Hematopoietic multipotent progenitor cell treated with erythropoietin and hydrocortisone succinate and interleukin-3 and kit ligand, for 6 days (in vitro differentiated cells): ENCODE results near the gene VAV2.
"Not testable (repeated sequence)": the region's sequence is repeated elsewhere in the genome, so short reads cannot be mapped to it uniquely, and the experiment has no call there.

ENCODE experiments used
- DNase-seq: peaks from one replicate; pipeline ENCODE4 v3.0.0-alpha.2; 2015

The VAV2 gene

DNA sequence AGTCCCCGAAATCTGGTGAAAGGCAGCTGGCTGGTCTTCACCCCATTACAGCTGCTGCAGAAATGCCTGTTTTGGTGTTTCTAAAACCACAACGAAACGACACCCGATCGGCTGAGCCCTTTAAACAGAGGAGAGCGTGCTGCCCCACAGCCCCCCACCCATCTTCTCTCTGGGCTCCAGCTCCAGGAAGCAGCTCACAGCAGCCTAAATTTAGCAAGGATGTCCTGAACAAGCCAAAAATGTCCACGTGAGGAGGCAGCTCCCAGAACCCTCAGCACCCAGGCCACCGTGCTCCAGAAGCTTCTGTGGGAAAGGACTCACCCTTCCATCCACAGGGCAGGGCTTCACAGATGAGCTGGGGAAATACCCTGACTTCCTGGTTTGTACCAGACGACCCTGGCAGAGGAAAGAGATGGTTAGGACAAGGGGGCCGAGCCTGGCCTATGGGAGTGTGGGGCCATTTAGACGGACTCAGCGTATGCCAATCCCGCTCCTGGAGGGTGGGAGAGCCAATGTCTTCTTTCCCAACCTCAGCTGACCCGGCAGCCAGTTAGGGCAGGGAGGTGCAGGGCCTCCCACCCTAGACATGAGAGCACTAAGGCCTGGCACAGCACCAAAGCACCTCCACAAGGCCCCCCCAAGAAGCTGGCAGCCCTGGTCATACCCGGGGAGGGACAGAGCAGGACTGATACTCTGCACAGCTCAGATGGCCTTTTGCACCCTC is 214.9 kb downstream of the VAV2 start:
- DNase-seq = no peak

DNA sequence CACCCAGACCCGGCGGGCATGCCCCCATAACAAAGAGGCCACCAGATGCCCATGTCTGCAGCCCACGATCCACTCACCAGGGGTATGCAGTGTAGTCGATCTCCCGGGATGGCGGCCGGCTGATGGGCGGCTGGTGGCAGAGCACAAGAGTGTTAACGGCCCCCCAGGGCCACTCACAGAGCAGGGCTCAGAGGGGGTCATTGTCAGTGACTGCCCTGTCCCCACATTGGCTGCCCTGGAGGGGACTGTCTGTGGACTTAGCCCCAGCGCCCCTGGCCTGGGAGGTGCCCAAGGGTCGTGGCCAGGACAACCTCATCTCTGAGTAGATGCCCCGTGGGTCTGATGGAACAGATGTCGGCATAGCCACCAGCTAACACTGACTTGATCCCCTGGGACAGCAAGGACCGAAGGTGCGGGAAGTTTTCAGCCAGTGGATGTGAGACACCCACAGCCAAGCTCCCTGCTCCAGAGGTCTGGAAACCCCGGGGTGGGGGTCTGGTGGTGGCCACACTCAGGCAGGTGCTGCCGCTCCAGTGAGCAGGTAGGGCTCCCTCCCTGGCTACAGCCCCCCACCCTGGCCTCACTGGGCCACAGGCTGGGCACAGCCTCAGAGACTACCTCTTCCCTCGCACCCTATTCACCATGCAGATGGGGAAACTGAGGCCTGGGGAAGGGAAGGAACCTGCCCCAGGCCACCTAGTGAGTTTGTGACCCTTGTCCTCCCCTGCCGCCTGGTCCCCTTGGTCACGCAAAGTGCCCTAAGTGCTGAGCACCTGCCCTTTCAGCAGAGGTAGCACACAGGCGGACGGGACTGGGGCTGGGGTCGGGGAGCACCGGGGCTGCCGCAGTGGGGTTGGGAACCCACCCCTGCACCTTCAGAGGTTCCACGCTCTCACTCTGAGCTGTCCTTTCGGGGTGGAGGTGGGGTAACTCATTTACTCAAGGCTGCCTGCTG is 215.9 kb downstream of the VAV2 start:
- no peak for DNase-seq

DNA sequence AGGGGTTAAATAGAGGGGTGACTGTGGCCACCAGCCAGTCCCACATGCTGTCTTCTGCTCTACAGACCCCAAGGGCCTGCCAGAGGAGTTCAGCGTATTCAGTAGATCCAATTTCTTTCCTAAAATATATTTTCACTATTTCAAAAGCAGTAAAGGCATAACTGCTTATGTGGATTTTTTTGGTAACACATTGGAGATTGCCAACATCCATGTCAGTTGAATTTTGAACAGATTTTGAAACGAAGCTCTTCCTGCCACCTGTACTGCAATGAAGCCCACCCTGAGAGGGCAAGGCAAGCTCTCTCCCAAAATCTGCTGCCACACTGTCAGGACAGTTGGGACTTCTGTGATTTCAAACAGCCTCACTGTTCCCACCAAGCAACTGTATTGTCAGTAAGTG is 216.8 kb downstream of the VAV2 start:
- no peak for DNase-seq

DNA sequence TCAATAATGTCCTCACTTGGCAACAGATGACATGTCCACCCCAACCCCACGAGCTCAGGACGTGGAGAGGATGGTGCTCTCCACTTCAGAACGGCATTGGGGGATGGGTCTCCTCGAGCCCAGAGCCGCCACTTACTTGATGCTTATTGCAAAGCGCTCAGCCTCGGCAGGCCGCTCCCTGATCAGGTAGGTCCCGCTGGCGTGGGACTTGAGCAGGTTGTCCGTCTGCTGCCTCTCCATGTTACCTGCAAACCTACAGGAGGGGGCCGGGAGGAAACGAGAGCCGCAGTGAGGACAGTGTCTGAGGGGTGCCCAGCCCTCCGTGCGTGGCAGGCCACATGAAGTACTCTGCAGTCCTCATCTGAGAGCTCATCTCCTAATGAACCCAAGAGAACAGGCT is 217.3 kb downstream of the VAV2 start:
- DNase-seq = no peak

DNA sequence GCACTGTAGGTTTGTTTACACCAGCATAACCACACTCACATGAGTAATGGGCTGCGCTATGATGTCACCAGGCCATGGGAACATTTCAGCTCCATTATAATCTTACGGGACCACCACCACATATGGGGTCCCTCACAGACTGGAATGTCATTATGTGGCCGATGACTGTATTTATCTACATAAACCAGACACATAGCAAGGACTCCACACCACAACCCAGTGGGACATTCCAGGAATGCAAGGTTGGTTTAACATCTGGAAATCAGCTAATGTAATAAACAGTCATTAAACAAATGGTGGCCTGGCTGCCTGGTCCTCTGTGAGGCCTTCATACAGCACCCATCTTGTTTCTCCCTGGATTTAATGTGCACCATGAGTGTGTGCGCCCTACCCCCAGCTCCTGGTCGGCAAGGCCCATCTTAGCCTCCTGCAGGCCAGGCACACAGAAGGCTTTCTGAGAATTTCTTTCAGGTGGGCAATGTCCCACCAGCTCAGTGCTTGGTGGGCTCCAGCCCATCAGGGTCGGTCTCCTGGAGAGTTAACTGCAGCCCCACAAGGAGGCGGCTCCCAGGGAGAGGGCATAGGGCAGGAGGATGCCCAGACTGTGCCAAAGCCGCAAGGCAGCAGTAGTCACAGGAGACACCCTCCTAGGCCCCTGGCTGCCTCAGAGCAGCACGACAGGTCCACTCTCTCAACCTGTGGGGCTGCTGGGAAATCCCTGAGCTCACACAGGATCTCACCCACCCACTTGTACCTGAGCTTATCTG is 218.1 kb downstream of the VAV2 start:
- no peak for DNase-seq

DNA sequence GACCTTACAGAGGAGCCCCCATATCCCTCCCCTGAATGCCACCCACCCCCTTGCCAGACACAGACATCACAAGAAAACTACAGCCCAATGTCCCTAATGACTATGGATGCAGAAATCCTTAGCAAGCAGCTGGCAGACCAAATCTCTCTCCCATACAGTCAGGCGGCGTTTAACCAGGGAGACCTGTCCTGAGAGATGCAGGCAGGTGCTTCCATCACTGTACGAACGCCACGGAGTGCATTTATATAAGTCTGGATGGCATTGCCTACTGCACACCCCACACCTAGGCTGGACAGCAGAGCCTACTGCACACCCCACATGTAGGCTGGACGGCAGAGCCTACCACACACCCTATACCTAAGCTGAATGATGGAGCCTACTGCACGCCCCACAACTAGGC is 219.5 kb downstream of the VAV2 start:
- DNase-seq = no peak

DNA sequence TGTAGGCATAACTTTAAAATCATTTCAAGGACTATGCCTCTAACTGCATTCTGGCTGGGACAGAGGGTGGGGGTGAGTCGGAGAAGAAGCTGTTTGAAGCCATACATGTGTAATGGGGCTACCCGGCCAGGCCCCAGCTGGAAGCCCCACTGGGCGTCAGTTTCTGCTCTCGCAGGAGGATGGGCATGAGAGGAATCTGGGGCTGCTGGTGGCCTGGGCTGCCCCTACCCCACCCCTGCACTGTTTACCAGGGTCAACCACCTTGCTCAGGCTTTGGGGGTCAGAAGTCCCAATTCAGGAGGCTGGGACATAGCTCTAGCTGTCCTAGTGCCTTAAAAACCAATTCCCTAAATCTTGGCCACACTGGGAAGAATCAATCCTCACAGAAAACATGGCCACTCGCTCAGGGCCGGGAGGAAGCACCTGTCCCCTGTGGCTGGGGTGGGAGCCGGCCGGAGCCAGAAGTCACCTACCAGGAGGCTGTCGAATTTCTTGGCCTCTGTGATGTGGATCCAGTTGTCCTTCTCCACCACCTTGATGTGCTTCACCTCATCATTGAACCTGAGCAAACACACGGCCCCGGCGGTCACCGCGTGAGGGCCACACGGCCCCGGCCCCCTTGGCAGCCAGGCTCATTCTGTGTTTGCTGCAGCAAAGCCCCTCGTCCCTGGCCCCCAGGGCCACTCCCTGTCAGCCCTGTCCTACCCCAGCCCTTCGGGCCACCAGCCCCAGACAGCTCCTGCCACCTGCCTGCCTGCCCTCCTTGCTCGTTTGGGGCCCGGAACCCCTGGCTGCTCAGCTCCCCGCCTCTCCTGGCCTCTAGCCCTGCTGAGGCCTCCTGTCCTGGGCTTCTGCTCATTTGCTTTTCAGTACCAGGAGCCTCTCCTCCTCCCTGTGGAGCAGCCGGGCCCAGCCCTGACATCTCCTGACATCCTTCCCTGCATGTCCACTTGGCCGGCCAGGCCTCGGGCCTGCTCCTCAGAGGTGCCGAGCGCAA is 220.3 kb downstream of the VAV2 start:
- no peak for DNase-seq

DNA sequence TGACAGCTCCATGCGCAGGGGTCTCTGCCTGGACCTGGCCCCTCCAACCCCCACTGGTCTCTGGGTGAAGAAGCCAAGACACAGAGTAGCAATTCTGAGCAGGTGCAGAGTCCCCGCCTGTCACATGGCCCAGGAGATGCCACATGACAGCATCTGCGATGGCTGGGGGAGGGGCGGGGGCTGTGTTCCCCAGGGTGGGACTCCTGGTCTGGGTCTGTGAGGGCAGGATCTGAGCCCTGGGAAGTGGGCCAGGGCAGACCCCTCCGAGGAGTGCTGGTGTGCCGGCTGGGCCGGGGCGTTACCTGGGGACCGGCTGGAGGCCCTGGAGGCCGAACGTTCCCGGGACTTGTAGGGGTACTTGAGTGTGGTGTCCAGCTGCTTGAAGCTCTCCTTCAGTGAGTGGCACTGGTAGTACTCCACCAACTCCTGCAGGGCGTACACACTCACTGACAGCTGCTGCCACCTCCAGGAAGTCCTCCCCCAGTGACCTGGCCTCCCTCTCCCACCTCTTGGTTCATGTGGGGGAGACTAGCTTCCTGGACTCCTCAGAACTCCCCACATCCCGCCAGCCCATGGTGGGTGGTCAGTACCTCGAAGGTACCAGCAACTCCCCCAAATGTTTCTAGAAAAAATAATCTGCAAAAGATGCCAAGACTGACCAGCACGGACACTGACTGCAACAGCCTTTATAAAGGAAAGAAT is 221.9 kb downstream of the VAV2 start:
- DNase-seq = no peak

DNA sequence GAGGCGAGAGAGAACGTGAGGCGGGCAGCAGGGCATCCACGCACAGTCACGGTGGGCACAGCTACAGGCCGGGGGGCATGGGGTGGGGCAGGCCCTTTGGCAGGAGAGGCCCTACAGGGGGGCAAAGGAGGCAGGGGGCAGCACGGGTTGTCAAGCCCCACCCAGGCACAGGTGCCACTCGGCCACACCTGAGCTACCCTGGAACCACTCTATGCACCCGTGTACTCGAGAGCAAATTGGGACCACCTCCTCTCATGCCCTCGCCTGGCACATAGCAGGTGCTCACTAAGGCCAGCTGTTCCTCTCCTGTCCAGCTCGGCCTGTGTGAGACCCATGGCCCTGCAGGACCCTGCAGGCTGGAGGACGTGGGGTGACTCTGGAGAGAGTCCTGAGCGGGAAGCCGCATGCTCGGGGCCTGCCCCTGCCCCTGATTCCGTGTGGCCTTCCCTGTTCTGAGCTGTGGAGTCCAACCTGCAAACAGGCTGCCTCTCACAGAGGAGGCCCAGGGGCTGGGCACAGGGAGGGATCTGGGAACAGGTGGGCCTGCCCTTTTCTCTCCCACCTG is 222.5 kb downstream of the VAV2 start:
- no peak for DNase-seq

DNA sequence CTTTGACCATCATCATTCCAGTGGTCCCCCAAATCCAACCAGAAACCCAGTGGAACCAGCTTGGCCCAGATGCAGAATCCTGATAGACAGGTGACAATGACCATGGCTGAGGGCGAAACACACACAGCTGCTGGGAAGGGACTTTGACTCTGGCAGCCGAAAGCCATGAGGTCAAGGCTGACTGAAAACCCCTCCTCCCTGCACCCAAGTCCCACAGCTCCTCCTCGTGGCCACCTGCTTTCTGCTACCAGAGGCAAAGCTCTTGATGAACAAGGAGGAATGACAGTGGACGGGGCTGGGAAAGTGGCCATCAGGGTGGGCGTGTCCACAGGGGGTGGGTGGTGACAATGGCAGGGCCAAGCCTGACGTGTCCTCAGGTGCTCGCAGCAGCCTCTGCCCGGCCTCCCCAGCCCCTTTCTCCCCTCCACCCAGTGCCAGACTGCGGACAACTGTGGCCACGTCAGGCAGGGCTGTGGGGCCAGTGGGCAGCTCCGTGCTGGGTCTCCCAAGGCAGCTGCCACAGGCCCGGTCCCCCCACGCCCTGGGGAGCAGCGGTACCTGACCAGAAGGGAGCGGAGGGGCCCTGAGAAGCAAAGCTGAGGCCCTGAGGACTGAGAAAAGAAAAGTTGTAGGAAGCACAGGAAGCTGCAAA is 223.1 kb downstream of the VAV2 start:
- peak; percentile 27 for DNase-seq

DNA sequence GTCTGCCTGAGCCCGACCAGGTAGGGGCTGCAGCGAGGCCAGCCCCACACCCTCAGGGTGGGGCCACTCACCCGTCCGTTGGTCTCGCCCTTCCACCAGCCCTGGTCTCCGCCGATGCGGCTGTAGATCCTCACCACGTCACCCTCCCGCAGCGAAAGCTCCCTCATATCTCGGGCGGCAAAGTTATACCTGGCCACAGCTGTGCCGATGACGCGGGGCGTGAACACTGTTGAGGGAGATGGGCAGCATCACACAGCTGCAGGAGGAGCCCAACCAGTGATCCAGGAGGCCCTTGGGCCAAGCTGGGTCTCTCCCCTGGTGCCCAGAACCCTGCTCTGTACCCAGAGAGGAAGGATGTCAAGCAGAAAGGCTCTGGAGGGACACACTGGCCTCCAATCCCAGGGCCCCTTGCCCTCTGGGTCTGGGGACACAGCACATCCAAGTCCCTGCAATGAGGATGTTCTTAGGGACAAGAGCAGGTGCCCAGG is 223.7 kb downstream of the VAV2 start:
- DNase-seq = no peak

DNA sequence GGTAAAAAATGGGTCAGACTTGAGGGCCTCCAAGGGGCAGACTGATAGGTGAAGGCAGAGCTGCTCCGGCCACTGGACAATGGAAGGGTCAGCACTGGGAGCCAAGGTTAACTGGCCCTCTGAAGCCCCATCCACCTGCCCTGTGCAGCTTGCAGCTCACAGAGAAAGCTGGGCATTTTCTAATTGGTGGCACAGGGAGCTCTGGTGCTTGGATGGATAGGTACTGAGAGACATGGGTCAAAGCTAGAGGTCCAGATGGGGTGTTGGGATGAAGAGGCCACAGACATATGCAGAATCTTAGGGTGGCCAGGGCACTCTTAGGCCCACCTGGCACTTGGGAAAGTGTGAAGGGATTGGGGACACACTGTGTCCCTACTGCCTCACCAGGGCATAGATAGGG is 224.5 kb downstream of the VAV2 start:
- no peak for DNase-seq

DNA sequence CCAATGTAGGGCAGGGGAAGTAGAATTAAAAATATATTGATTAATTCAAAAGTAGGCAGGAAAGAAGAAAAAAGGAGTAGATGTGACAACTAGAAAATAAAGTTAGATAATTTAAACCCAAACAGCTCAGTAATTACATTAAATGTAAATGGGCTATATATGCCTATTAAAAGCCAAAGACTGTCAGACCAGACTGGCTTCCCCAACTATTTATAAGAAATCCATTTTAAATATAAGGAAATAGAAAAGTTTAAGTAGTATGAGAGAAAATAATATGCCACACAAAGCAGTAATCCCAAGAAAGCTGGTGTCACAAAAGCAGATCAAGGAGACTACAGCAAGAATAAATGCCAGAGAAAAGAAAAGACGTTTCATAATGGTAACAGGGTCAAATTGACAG is 225.1 kb downstream of the VAV2 start:
- DNase-seq = no peak

DNA sequence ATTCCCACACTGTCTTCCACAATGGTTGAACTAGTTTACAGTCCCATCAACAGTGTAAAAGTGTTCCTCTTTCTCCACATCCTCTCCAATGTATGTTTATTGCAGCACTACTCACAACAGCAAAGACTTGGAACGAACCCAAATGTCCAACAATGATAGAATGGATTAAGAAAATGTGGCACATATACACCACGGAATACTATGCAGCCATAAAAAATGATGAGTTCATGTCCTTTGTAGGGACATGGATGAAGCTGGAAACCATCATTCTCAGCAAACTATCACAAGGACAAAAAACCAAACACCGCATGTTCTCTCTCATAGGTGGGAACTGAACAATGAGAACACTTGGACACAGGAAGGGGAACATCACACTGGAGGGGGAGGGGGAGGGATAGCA is 225.9 kb downstream of the VAV2 start:
- not testable (repeated sequence) for DNase-seq

DNA sequence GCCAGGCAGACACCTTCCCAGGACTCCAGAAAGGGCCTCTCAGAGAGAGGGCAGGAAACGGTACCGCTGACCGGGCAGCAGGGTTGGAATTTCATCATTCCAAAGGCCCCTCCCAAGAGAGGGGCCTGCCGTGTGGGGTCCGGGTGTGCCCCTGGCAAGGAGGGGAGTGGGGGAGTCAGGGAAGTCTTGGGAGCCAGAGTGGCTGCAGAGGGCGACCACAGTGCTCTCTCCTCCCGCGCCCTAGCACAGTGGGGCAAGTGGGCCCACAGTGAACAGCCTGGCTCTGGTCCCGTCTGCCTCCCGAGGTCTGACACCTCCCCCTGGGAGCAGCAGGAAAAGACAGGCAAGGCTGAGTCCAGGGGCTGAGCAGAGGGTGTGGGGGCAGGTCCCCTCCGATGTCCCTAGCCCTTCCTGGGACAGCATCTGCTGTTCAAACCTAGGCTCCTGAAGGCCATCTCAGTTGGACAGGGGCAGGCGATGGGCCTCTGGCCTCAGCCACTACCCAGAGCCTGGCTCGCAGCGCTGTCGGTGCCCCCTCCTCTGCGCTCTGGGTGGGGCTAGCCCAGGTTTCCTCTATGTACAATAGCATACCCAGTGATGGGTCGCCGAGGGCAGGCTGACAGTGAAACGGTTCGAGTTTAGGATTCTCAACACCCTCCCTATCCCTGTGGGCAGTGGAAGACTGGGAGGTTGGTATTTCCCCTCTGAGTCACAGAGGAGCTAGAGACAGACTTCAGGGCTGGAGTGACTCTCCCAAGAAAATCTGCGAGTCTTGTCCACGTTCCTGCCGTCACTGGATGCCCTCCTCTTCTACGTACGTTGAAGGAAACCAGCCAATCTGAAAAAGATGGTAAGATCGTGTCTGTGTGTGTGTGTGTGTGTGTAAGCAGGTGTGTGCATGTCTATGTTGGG is 228.6 kb downstream of the VAV2 start:
- no peak for DNase-seq

DNA sequence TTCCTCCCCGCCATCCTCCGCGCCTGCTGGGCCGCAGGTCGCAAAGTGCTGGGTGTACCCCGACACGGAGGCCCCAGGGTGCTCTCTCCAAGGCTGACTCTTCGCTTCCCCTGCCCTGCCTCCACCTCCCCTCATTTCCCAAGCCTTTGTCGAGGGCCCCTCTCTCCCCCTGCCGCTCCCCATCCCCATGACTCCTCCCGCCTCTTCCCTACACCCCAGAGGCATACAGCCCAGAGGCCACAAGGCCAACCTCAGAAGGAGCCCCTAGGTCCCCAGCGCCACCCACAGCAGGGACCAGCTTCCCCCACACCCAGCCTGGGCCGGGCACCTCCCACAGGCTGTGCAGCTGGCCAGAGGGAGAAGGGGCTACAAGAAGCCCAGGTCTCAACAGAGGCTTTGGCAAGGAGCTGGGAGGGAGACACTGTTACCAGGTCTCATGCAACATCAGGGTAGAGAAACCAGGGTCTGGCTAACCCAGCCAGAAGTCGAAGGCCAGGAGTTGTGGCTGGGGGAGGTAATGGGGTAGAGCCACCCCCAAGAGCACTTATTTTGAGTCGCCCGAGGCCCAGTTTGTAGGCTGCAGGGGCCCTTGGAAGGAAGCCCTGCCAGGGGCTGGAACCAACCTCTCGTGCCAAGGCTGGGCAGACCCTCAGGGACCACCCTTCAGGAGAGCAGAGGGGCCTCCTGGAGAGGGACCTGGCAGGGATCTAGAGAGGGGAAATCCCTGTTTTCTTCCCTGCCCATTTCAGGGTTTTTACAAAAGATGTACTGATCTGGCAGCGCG is 229.4 kb downstream of the VAV2 start:
- DNase-seq = no peak

DNA sequence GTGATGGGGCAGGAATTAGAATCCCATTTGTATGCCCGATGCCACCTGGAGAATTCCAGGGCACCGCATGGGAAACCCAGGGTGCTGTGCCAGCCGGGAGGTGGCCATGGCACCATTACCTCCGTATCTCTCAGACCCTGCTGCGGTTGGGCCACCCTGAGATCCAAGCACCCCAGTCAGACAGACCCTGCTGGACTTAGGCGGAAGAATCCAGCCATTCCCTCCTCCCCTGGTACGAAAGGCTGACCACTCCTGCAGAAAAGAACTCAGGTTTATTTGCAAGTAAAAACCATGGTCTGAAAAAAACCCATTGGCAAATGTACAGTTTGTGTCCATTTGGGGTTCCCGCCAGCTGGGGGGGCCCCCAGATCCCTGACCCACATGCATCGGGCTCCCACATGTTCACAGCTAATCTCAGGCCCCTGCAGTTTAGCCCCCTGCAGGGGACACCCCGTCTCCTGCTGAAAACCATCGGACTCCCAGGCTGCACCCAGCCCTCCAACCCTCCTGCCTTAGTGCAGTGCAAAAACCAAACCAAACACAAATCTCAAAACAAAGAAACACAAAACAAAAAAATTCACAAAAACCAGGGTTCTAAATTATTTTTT is 230.4 kb downstream of the VAV2 start:
- no peak for DNase-seq

DNA sequence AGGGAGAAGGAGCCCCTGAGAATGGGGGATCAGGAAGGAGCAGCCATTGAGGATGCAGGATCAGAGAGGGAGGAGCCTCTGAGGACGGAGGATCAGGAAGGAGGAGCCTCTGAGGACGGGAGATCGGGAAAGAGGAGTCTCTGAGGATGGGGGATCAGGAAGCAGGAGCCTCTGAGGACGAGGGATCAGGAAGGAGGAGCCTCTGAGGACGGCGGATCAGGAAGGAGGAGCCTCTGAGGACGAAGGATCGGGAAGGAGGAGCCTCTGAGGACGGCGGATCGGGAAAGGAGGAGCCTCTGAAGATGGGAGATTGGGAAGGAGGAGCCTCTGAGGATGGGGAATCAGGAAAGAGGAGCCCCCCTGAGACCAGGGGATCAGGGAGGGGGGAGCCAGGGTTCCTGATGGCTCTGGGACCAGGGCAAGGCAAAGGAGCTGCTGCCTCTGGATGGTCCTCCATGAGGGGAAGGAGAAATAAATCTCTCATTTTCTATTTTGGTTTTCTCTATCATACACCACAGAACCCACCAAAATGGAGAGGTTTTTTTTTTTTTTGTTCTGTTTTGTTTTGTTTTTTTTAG is 231.3 kb downstream of the VAV2 start:
- DNase-seq = no peak
